GM12878 (cell line): ENCODE measurements around the gene PPARA. TPM values are rescaled to one million over a fixed set of nuclear protein-coding genes. Genes with fewer than 3 reads are reported as not detected.

Experiments used
- ATAC-seq: fragments of 200-7000 bp; cut with Tn5 transposase; 3 replicates; pipeline ENCODE4 v1.9.1; 2020; ENCODE audit warnings: mild to moderate bottlenecking, moderate library complexity
- BruUV-seq: library from RNA; stranded (reverse); fragments of 400-500 nt; replicated peaks from 2 replicates; lab custom pipeline; 2021; lab: Mats Ljungman, UMichigan
- CTCF ChIA-PET: fragments of 300-600 bp; sonication (Branson Sonifier 250); formaldehyde crosslinking; extraction: SDS; loops from one replicate; lab custom pipeline; 2021; ENCODE audit warnings: inconsistent platforms; lab: Yijun Ruan, JAX
- POLR2A ChIA-PET: fragments of 350-600 bp; formaldehyde crosslinking; extraction: SDS; loops from one replicate; lab custom pipeline; 2021; ENCODE audit warnings: inconsistent platforms; lab: Charles Lee
- RAD21 ChIA-PET: fragments of 300-600 bp; sonication (Branson Sonifier 250); formaldehyde crosslinking; loops from one replicate; lab custom pipeline; 2023; ENCODE audit warnings: antibody characterized with exemption; ENCODE audit not compliant: unreplicated experiment; lab: Charles Lee
- SMC1A ChIA-PET: fragments of 300-600 bp; sonication (Branson Sonifier 250); formaldehyde crosslinking; loops from one replicate; lab custom pipeline; 2023; ENCODE audit not compliant: unreplicated experiment, uncharacterized antibody; lab: Charles Lee
- DNase-seq: peaks from one replicate; pipeline ENCODE4 v3.0.0-alpha.2; 2011; ENCODE audit warnings: low read depth, low spot score
- FAIRE-seq: peaks from 3 replicates; lab custom pipeline; 2011; peaks lifted over from hg19 to GRCh38; lab: Jason Lieb, UNC
- H2AFZ ChIP-seq: 2 replicates; pipeline ENCODE4 v1.6.0; 2011; ENCODE audit warnings: low read depth, low read length, control low read depth; ENCODE audit not compliant: control insufficient read depth
- H3K27ac ChIP-seq: 2 replicates; pipeline ENCODE4 v1.5.1; 2011; ENCODE audit warnings: control low read depth; ENCODE audit not compliant: control insufficient read depth, insufficient read depth
- H3K27me3 ChIP-seq, 2 experiments: replicated peaks in 1 of 2; 2 replicates each; pipeline versions ENCODE4 v1.6.0 to v1.6.1; 2011; ENCODE audit warnings: low read length in 1 of 2; ENCODE audit not compliant: control insufficient read depth in 2 of 2, insufficient read depth in 2 of 2
- H3K36me3 ChIP-seq, 2 experiments: 2 replicates each; pipeline ENCODE4 v1.5.1; 2011; ENCODE audit warnings: low read length in 1 of 2; ENCODE audit not compliant: control insufficient read depth in 2 of 2, insufficient read depth in 2 of 2
- H3K4me1 ChIP-seq: 2 replicates; pipeline ENCODE4 v1.6.1; 2011; ENCODE audit warnings: mild to moderate bottlenecking, low read length, moderate library complexity, mixed read lengths; ENCODE audit not compliant: control insufficient read depth, insufficient read depth
- H3K4me2 ChIP-seq: 2 replicates; pipeline ENCODE4 v1.6.0; 2011; ENCODE audit warnings: control low read depth; ENCODE audit not compliant: control insufficient read depth, insufficient read depth
- H3K4me3 ChIP-seq: fragments of 200-600 bp; sonication (generic); 2 replicates; pipeline ENCODE4 v1.5.1; 2016
- H3K79me2 ChIP-seq: 2 replicates; pipeline ENCODE4 v1.6.0; 2011; ENCODE audit warnings: low read length; ENCODE audit not compliant: control insufficient read depth, insufficient read depth
- H3K9ac ChIP-seq: 2 replicates; pipeline ENCODE4 v1.8.0; 2011; ENCODE audit warnings: low read length, control low read depth, mixed read lengths; ENCODE audit not compliant: control insufficient read depth, insufficient read depth
- H3K9me3 ChIP-seq: replicated peaks from 3 replicates; pipeline ENCODE4 v1.5.1; 2011; ENCODE audit warnings: mild to moderate bottlenecking, low read length; ENCODE audit not compliant: control insufficient read depth, insufficient read depth
- H4K20me1 ChIP-seq: 2 replicates; pipeline ENCODE4 v1.6.0; 2011; ENCODE audit not compliant: control insufficient read depth, insufficient read depth
- BMI1 ChIP-seq: fragments of 450-650 bp; IDR thresholded peaks from 2 replicates; pipeline ENCODE4 v1.6.1; 2016; ENCODE audit warnings: mild to moderate bottlenecking, moderate library complexity, borderline replicate concordance
- CEBPB ChIP-seq, 2 experiments: fragments of 150-350 bp in 1 of 2; IDR thresholded peaks; 2 replicates each; pipeline ENCODE4 v1.6.1; 2012 to 2014; ENCODE audit warnings: low read depth in 2 of 2, low read length in 2 of 2, borderline replicate concordance in 1 of 2, inconsistent platforms in 1 of 2
- ESRRA ChIP-seq: IDR thresholded peaks from 2 replicates; pipeline ENCODE4 v1.6.1; 2012; ENCODE audit warnings: mild to moderate bottlenecking, low read length, improper control_type of control experiment
- KAT2A ChIP-seq: conservative IDR thresholded peaks from 2 replicates; pipeline ENCODE4 v1.6.1; 2011; ENCODE audit warnings: low read depth, low read length; ENCODE audit not compliant: control insufficient read depth
- MXI1 ChIP-seq: fragments of 150-350 bp; IDR thresholded peaks from 2 replicates; pipeline ENCODE4 v1.6.1; 2011; ENCODE audit warnings: low read depth, mild to moderate bottlenecking, inconsistent platforms, low read length, improper control_type of control experiment
- NR2F1 ChIP-seq: fragments of 450-650 bp; conservative IDR thresholded peaks from 2 replicates; pipeline ENCODE4 v1.6.1; 2017; ENCODE audit warnings: mild to moderate bottlenecking
- PML ChIP-seq: IDR thresholded peaks from 2 replicates; pipeline ENCODE4 v1.6.1; 2012; ENCODE audit warnings: low read length, inconsistent platforms
- SIN3A ChIP-seq: IDR thresholded peaks from 2 replicates; pipeline ENCODE4 v1.6.1; 2012; ENCODE audit warnings: low read depth, low read length, improper control_type of control experiment
- SREBF1 ChIP-seq: IDR thresholded peaks from 2 replicates; pipeline ENCODE4 v1.6.1; 2012; ENCODE audit warnings: mild to moderate bottlenecking, low read length
- TARDBP ChIP-seq: IDR thresholded peaks from 2 replicates; pipeline ENCODE4 v1.6.1; 2016; ENCODE audit warnings: borderline replicate concordance
- WGBS: methylation state at CpG from one replicate; pipeline ENCODE4 v1.1.6; 2016; ENCODE audit warnings: low lambda C conversion rate; ENCODE audit not compliant: insufficient replicate concordance, insufficient coverage; ENCODE audit errors: missing lambda C conversion rate; 5-methylcytosine and 5-hydroxymethylcytosine counted together
- in situ Hi-C: fragments of 300-500 bp; cut with MboI; formaldehyde crosslinking; loops from 9 replicates; pipeline ENCODE4 v1.14.3; 2018; ENCODE audit warnings: mixed read lengths
- intact Hi-C: fragments of 100-400 bp; cut with micrococcal nuclease; formaldehyde crosslinking; loops from one replicate; pipeline ENCODE4 v1.14.2; 2022; ENCODE audit not compliant: unreplicated experiment
- polyA plus RNA-seq, 11 experiments: library from polyadenylated mRNA; depleted of rRNA in 4 of 11; unstranded in 6 of 11; stranded (reverse) in 5 of 11; fragments of >200 nt; fragmentation: Nextera tagmentation in 4 of 11; fragmentation: Illumina TruSeq in 1 of 11; extraction: Ambion mirVana in 4 of 11; extraction: Trizol in 1 of 11; gene quantifications; 1 replicate in 1 of 11; 2 replicates in 10 of 11; pipeline versions ENCODE4 v1.2.1 to v1.2.3, GENCODE V29; 2011 to 2016; ENCODE audit warnings: inconsistent platforms in 2 of 11, missing spikeins in 2 of 11, low read depth in 1 of 11
- total RNA-seq, 4 experiments: library from RNA; depleted of rRNA in 3 of 4; stranded (reverse); fragments of >200 nt in 3 of 4; fragmentation: Illumina TruSeq in 1 of 4; extraction: Trizol in 1 of 4; gene quantifications; 2 replicates each; pipeline versions ENCODE4 v1.2.1 to v1.2.3, GENCODE V29; 2013 to 2021
- TF ChIP-seq, protein P1 (sequence below): fragments of 450-650 bp; formaldehyde crosslinking; IDR thresholded peaks from 2 replicates; pipeline ENCODE4 v1.5.0; 2022; ENCODE audit warnings: mild to moderate bottlenecking, missing genetic modification characterization

PPARA gene
- total and polyA plus RNA-seq, 10 of the 15 experiments (the other 5 are each of a cell fraction or from before 2014, with no cell fraction given): 0.72 to 10.4 (median 4.6) TPM

DNA sequence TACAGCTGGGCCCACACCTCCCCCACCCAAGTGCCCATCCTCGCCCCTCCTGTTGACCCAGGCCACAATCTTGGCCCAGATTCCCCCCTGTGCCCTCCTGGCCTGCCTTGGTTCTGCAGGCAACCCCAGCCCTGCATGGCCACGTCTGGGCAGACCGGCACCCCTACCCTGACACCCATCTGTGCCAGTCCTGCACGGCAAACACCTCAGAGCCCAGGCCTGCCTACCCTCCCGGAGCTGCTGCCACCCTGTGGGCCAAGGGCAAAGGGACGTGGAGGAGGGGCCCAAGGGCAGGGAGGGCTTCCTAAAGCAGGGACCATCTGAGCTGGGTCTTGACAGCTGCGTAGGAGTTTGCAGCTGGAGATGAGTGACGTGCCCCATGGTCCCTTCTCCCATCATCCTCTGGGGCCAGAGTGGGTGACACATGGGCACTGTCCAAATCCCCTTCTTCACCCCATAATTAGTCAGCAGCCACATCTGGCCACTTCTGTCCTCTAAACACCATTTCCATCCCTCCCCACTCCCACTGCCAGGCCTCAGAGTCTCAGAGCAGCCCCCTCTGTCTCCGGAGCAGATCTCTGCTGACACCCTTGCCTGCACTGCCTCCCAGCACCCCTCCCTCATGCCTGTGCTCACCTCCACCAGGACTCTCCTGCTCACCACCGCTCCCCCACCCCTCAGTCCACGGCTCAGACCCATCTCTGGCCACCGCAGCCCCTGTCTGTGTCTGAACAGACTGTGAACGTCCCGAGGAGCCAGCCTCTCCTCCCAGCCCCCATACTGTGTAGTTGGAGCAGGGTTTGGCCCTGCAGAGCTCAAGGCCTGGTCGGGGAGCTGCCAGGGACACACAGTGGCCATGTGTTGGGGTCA lies 35.6 kb upstream of the PPARA start:
- ATAC-seq: no peak
- Histone ChIP-seq H3K79me2 (no peaks in the 10 kb centered on the region), H3K9me3 (no peaks in the 10 kb centered on the region), H3K9ac (no peak overlapping the region), H3K4me3 (no peak overlapping the region), H3K4me1 (no peaks in the 10 kb centered on the region), H4K20me1 (no peaks in the 10 kb centered on the region; the same call in 1 of the 2 replicates), H2AFZ (no peak overlapping the region), H3K27ac (no peak overlapping the region), H3K27me3 (no peaks in the 10 kb centered on the region; a peak in 1 of 4 replicates), H3K4me2 (no peak overlapping the region), H3K36me3 (no peaks in the 10 kb centered on the region)
- POLR2A ChIA-PET: interaction anchor here (1.5 kb wide), 1 partner anchor 109 kb away, joined by 4 read pairs; no protein-coding TSS in a partner anchor
- intact Hi-C loops: no loop called here
- DNase-seq: no peak
- RAD21 ChIA-PET: interaction anchor here (1.0 to 4.3 kb wide), 3 partner anchors 107 to 119 kb away, joined by 3 to 88 read pairs (median 4); no protein-coding TSS in a partner anchor
- CTCF ChIA-PET: interaction anchor here (0.6 to 7.4 kb wide), 6 partner anchors 100 to 124 kb away, joined by 3 to 109 read pairs (median 6); no protein-coding TSS in a partner anchor
- in situ Hi-C loops: loop anchor here (5.0 kb wide), 1 partner anchor 102 kb away; no protein-coding TSS in a partner anchor
- TF ChIP-seq NR2F1 (no peak), TARDBP (no peak), MXI1 (no peak), BMI1 (no peak), KAT2A (no peak), PML (no peak), SREBF1 (no peak), ESRRA (no peak), CEBPB (IDR thresholded peaks at IDR 0.05; ENCODE audit: borderline replicate concordance in 1 of 2, low read depth in 2 of 2, low read length in 2 of 2) (no peak), SIN3A (no peak)
- TF ChIP-seq, protein P1, sequence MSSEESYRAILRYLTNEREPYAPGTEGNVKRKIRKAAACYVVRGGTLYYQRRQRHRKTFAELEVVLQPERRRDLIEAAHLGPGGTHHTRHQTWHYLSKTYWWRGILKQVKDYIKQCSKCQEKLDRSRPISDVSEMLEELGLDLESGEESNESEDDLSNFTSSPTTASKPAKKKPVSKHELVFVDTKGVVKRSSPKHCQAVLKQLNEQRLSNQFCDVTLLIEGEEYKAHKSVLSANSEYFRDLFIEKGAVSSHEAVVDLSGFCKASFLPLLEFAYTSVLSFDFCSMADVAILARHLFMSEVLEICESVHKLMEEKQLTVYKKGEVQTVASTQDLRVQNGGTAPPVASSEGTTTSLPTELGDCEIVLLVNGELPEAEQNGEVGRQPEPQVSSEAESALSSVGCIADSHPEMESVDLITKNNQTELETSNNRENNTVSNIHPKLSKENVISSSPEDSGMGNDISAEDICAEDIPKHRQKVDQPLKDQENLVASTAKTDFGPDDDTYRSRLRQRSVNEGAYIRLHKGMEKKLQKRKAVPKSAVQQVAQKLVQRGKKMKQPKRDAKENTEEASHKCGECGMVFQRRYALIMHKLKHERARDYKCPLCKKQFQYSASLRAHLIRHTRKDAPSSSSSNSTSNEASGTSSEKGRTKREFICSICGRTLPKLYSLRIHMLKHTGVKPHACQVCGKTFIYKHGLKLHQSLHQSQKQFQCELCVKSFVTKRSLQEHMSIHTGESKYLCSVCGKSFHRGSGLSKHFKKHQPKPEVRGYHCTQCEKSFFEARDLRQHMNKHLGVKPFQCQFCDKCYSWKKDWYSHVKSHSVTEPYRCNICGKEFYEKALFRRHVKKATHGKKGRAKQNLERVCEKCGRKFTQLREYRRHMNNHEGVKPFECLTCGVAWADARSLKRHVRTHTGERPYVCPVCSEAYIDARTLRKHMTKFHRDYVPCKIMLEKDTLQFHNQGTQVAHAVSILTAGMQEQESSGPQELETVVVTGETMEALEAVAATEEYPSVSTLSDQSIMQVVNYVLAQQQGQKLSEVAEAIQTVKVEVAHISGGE (CRISPR knock-in tag): no peak
- FAIRE-seq: no peak
- SMC1A ChIA-PET: interaction anchor here (1.2 kb wide), 1 partner anchor 109 kb away, joined by 5 read pairs; no protein-coding TSS in a partner anchor
- no TSS peak for BruUV-seq
- WGBS: 34% methylated on average over 15 of the region's 15 CpGs
